Stomach (tissue), 9 donors: Measurements from ENCODE around the gene SCTR. TPM values are rescaled to one million over a fixed set of nuclear protein-coding genes. Genes with fewer than 3 reads are reported as not detected.

Experiments
- DNase-seq, 2 donors: peaks; one replicate each; pipeline versions ENCODE4 v3.0.0 to v3.0.0-alpha.2; 2013 to 2019
- H3K27ac ChIP-seq, 5 donors: fragments of 200-600 bp in 4 of 5; sonication (generic) in 4 of 5; one replicate each; pipeline ENCODE4 v1.5.1; 2013 to 2019; ENCODE audit warnings: mild to moderate bottlenecking in 1 of 5, moderate library complexity in 1 of 5
- H3K27me3 ChIP-seq, 3 donors: fragments of 200-600 bp; sonication (generic); one replicate each; pipeline ENCODE4 v1.5.1; 2017 to 2019; ENCODE audit warnings: mixed run types in 1 of 3
- H3K36me3 ChIP-seq, 4 donors: fragments of 200-600 bp; sonication (generic); 1 replicate in 3 of 4; 2 replicates in 1 of 4; pipeline ENCODE4 v1.5.1; 2016 to 2019
- H3K4me1 ChIP-seq, 4 donors: fragments of 200-600 bp; sonication (generic); one replicate each; pipeline ENCODE4 v1.5.1; 2016 to 2019
- H3K4me3 ChIP-seq, 4 donors: fragments of 200-600 bp; sonication (generic) in 3 of 4; one replicate each; pipeline ENCODE4 v1.5.1; 2016 to 2019; ENCODE audit warnings: mild to moderate bottlenecking in 1 of 4
- H3K9me3 ChIP-seq, 4 donors: fragments of 200-600 bp; sonication (generic); one replicate each; pipeline ENCODE4 v1.5.1; 2016 to 2019
- EP300 ChIP-seq: sonication (generic); formaldehyde crosslinking; IDR thresholded peaks from one replicate; pipeline ENCODE4 v1.6.1; 2017; ENCODE audit warnings: antibody characterized with exemption
- POLR2A ChIP-seq, 4 donors: fragments of 450-650 bp; IDR thresholded peaks; one replicate each; pipeline ENCODE4 v1.6.1; 2016; ENCODE audit warnings: antibody characterized with exemption in 4 of 4, control low read depth in 2 of 4, mild to moderate bottlenecking in 1 of 4, moderate library complexity in 1 of 4
- POLR2AphosphoS5 ChIP-seq, 3 donors: sonication (generic); formaldehyde crosslinking; IDR thresholded peaks; one replicate each; pipeline ENCODE4 v1.6.1; 2016; ENCODE audit warnings: antibody characterized with exemption in 3 of 3
- WGBS, 5 donors: extraction: QIAGEN DNeasy Blood & Tissue Kit in 3 of 5; methylation state at CpG; one replicate each; pipeline versions ENCODE4 v1.1.5 to v1.1.7; 2013 to 2018; 5-methylcytosine and 5-hydroxymethylcytosine counted together
- intact Hi-C: fragments of 100-400 bp; cut with DNase I; formaldehyde crosslinking; loops from one replicate; pipeline ENCODE4 v1.15.1; 2023; ENCODE audit warnings: low total_unique reads
- polyA plus RNA-seq, 3 donors: library from polyadenylated mRNA; stranded (reverse); fragments of 200-250 nt; gene quantifications; one replicate each; pipeline ENCODE4 v1.2.3, GENCODE V29; 2013
- total RNA-seq, 5 donors: library from RNA; depleted of rRNA; stranded (reverse); fragments of >200 nt; gene quantifications; one replicate each; pipeline versions ENCODE4 v1.1.0 to v1.2.3, GENCODE V29; 2014 to 2016
- TF ChIP-seq, protein P1 (sequence below), 7 experiments: fragments of 450-650 bp in 4 of 7; fragments of 200-600 bp in 3 of 7; sonication (generic) in 3 of 7; IDR thresholded peaks; one replicate each; pipeline ENCODE4 v1.5.1; 2016 to 2019; ENCODE audit warnings: antibody characterized with exemption in 7 of 7, control low read depth in 2 of 7, mild to moderate bottlenecking in 1 of 7
- donor health status: healthy with polysubstance abuse.
- donor health status: Bipolar disorder and iron deficiency.
- donor health status: healthy.

The SCTR gene
- total and polyA plus RNA-seq, 8 donors, result 0.18 to 8.6 (median 4.1) TPM; not detected in 2

DNA sequence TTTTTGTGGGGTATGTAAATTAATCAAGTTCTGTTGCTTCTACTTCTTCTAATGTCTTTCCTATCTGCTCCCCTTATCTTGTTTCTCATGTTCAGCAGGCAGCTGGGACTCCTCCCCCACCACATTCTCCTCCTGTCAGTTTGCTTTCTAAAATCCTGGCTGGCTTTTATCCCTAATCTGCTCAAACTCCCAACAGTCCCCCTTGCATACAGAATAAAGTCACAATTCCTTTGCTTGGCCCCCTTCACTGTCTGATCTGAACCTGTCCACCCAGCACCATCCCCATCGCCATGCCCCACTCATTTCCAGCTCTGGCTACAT is 22.1 kb upstream of the SCTR start:
- TF ChIP-seq, protein P1, sequence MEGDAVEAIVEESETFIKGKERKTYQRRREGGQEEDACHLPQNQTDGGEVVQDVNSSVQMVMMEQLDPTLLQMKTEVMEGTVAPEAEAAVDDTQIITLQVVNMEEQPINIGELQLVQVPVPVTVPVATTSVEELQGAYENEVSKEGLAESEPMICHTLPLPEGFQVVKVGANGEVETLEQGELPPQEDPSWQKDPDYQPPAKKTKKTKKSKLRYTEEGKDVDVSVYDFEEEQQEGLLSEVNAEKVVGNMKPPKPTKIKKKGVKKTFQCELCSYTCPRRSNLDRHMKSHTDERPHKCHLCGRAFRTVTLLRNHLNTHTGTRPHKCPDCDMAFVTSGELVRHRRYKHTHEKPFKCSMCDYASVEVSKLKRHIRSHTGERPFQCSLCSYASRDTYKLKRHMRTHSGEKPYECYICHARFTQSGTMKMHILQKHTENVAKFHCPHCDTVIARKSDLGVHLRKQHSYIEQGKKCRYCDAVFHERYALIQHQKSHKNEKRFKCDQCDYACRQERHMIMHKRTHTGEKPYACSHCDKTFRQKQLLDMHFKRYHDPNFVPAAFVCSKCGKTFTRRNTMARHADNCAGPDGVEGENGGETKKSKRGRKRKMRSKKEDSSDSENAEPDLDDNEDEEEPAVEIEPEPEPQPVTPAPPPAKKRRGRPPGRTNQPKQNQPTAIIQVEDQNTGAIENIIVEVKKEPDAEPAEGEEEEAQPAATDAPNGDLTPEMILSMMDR (IDR thresholded peaks at IDR 0.05), result no peak
- TF ChIP-seq POLR2AphosphoS5 (IDR thresholded peaks at IDR 0.05) (no peak), EP300 (no peak), POLR2A (IDR thresholded peaks at IDR 0.05) (no peak)
- 80 to 94% (median 92%) methylated on average over 1 of the region's 1 CpG for WGBS, 5 donors
- Histone ChIP-seq H3K27me3 (peaks cover 0 to 27% (median 5%) of the 10 kb centered on the region in 3 donors), H3K4me3 (no peak overlapping the region), H3K36me3 (no peaks in the 10 kb centered on the region), H3K9me3 (no peaks in the 10 kb centered on the region), H3K27ac (peak overlapping the region in 2 of 5 donors; percentile 13 to 16), H3K4me1 (peaks cover 7 to 62% (median 31%) of the 10 kb centered on the region in 4 donors)
- DNase-seq, result peak in 1 of 2 donors; percentile 32
- intact Hi-C loops, result no loop called here

DNA sequence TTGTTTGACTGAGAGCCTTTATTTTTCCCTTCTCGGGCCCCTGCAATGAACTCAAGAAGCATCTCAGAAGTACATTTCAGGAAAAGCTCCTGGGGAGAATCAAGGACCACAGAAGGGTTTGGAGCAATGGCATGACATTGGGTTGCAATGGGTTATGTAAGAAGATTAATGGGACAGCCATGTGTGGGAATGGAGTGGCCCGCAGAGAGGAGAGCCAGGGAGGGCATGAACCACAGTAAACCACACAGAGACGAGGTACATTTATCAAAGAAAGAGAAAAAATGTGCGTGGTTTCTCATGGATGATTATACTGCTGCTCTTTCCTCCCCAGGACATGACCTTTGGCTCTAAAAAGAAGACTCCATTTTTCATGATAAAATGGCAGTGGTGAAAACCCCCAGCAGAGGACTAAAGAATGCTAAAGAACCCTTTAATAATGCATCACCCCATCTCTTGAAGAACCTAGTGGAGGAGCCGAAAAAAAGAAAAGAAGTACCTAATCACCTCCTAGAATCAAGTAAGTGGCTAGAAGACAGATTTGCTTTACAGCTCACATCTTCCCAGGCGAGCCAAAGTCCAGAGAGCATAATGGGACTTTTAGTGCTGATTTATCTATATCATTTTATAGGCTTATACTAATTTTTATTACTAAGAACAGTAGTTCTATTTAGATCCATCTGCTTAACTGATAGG is 21.6 kb upstream of the SCTR start:
- H3K4me3 ChIP-seq, result no peak overlapping the region
- TF ChIP-seq POLR2A (IDR thresholded peaks at IDR 0.05) (no peak), EP300 (no peak), POLR2AphosphoS5 (IDR thresholded peaks at IDR 0.05) (no peak)
- TF ChIP-seq, protein P1 (IDR thresholded peaks at IDR 0.05), result no peak
- peaks cover 0 to 27% (median 5%) of the 10 kb centered on the region in 3 donors for H3K27me3 ChIP-seq
- H3K36me3 ChIP-seq, result no peaks in the 10 kb centered on the region
- peak overlapping the region in 3 of 5 donors; percentile 16 to 87 (median 84) for H3K27ac ChIP-seq
- WGBS, 5 donors, result 52 to 70% (median 64%) methylated on average over 6 of the region's 6 CpGs
- H3K4me1 ChIP-seq, result peaks cover 7 to 60% (median 31%) of the 10 kb centered on the region in 4 donors
- DNase-seq, result no peak
- no peaks in the 10 kb centered on the region for H3K9me3 ChIP-seq
- intact Hi-C loops, result no loop called here

DNA sequence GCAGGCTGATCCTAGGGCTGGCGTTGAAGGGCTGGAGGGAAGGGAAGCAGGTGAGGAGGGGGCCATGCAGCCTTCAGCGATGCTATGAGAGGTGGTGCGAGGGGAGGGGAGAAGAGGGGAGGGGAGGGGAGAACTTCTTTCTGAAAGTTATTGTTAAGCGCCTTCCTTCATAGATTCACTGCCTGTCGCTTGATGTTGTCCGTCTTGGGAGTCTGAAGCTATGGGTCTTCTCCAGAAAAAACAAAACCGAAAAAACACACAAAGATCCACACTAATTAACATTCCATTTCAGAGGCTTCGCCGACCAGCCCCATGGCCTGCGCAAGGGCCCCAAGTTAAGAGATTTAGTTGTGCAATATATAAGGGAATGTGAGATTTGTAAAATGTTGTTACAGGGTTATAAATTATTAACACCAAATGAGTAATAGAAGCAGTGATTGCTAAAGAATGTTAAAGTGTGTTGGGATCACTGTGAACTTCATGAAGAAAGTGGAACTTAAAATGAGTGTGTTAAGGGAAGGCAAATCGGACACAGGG is 20.7 kb upstream of the SCTR start:
- no peaks in the 10 kb centered on the region for H3K9me3 ChIP-seq
- peaks cover 0 to 31% (median 5%) of the 10 kb centered on the region in 3 donors for H3K27me3 ChIP-seq
- intact Hi-C loops, result no loop called here
- H3K27ac ChIP-seq, result peak overlapping the region; percentile 53 to 87 (median 83)
- H3K4me1 ChIP-seq, result peaks cover 7 to 55% (median 28%) of the 10 kb centered on the region in 4 donors
- H3K36me3 ChIP-seq, result no peaks in the 10 kb centered on the region
- WGBS, 5 donors, result 50 to 58% (median 54%) methylated on average over 11 of the region's 11 CpGs
- peak overlapping the region; percentile 62 to 70 (median 66) for H3K4me3 ChIP-seq
- no peak for TF ChIP-seq POLR2AphosphoS5 (IDR thresholded peaks at IDR 0.05)
- TF ChIP-seq, protein P1 (IDR thresholded peaks at IDR 0.05), result no peak
- TF ChIP-seq EP300, result no peak
- no peak for TF ChIP-seq POLR2A (IDR thresholded peaks at IDR 0.05)
- no peak for DNase-seq

DNA sequence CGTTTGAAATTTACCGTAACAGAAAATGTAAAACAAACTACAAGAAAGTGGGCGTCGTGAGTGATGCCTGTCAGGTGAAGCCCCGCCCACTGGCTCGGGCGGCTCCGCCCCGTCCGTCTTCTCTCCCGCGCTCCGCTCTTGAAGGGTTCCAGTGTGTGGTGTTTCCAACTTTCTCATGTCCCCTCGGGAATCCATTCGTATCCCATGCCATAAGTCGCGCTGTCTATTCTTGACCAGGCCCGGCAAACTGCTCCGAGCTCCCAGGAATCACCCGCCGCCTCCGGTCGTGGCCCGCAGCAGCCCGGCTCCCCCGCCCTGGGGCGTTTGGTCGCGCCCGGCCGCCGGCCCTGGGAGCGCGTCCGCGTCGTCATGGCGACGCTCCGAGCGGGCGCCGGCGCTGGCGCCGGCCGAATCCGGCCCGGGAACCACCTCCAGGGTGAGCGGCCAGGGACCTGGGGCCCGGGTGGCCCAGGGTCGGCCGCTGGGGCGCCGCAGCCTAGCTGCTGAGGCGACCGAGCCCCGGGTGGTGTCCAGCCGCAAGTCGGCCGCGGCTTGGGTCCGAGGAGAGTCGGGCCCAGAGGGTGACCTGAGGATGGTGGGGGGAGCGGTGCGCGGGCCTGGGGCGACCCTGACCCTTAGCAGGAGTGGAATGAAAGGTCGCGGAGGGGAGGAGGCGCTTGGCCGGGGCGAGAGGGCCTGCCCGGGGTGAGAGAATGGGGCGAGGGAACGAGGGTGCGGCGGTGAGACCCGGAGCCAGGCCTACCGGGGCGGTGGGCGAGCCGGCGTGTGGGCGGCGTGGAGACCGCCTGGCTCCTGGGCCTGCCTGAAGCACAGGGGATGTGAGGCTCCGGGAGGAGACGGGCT is 20.0 kb upstream of the SCTR start, which contains the start of gene CFAP221:
TSS of gene CFAP221 (plus strand) at position 375 of the 864 bp plus-strand sequence. CDS start 1,683 bp downstream, outside the sequence.
- H3K9me3 ChIP-seq, result no peaks in the 10 kb centered on the region
- peak; percentile 84 to 93 for DNase-seq
- TF ChIP-seq, protein P1 (IDR thresholded peaks at IDR 0.05), result no peak
- peak within 1 kb of the TSS; percentile 62 to 70 (median 66) for H3K4me3 ChIP-seq
- peaks cover 7 to 48% (median 23%) of the 10 kb centered on the region in 4 donors for H3K4me1 ChIP-seq
- peak within 1 kb of the TSS; percentile 66 to 87 (median 83) for H3K27ac ChIP-seq
- H3K36me3 ChIP-seq, result no peaks in the 10 kb centered on the region
- intact Hi-C loops, result no loop called here
- 2 to 6% (median 3%) methylated on average over 35 to 89 of the region's 89 CpGs for WGBS, 5 donors
- peaks cover 0 to 31% (median 5%) of the 10 kb centered on the region in 3 donors for H3K27me3 ChIP-seq
